GM23248 (cell line): Measurements from ENCODE around the gene MYH9. TPM values are rescaled to one million over a fixed set of nuclear protein-coding genes. Genes with fewer than 3 reads are reported as not detected.

Source experiments
- DNase-seq: peaks from one replicate; pipeline ENCODE4 v3.0.0-alpha.2; 2015
- H2AFZ ChIP-seq: fragments of 200-600 bp; sonication (generic); 2 replicates; pipeline ENCODE4 v1.6.1; 2016; ENCODE audit warnings: antibody characterized with exemption
- H3F3A ChIP-seq: fragments of 200-600 bp; sonication (generic); 2 replicates; pipeline ENCODE4 v1.6.1; 2016; ENCODE audit warnings: mild to moderate bottlenecking, antibody characterized with exemption, mixed run types; ENCODE audit not compliant: insufficient read depth
- H3K27ac ChIP-seq: fragments of 200-600 bp; sonication (generic); 2 replicates; pipeline ENCODE4 v1.5.1; 2016; ENCODE audit warnings: mild to moderate bottlenecking
- H3K27me3 ChIP-seq: fragments of 200-600 bp; sonication (generic); replicated peaks from 2 replicates; pipeline ENCODE4 v1.6.1; 2016; ENCODE audit warnings: mild to moderate bottlenecking; ENCODE audit not compliant: insufficient read depth
- H3K36me3 ChIP-seq: fragments of 200-600 bp; sonication (generic); 2 replicates; pipeline ENCODE4 v1.6.1; 2016; ENCODE audit warnings: low read depth, mild to moderate bottlenecking
- H3K4me1 ChIP-seq: fragments of 200-600 bp; sonication (generic); 2 replicates; pipeline ENCODE4 v1.6.1; 2016; ENCODE audit warnings: mild to moderate bottlenecking; ENCODE audit not compliant: insufficient read depth
- H3K4me2 ChIP-seq: fragments of 200-600 bp; sonication (generic); one replicate; pipeline ENCODE4 v1.6.1; 2016; ENCODE audit warnings: mild to moderate bottlenecking; ENCODE audit not compliant: unreplicated experiment
- H3K4me3 ChIP-seq: fragments of 200-600 bp; sonication (generic); 2 replicates; pipeline ENCODE4 v1.5.1; 2016; ENCODE audit warnings: mild to moderate bottlenecking
- H3K79me2 ChIP-seq: fragments of 200-600 bp; sonication (generic); 2 replicates; pipeline ENCODE4 v1.6.1; 2016; ENCODE audit warnings: mild to moderate bottlenecking; ENCODE audit not compliant: insufficient read depth
- H3K9ac ChIP-seq: fragments of 200-600 bp; sonication (generic); 2 replicates; pipeline ENCODE4 v1.6.1; 2016; ENCODE audit warnings: mild to moderate bottlenecking
- H3K9me2 ChIP-seq: fragments of 200-600 bp; sonication (generic); 2 replicates; pipeline ENCODE4 v1.6.1; 2016; ENCODE audit warnings: mixed run types, mild to moderate bottlenecking, moderate library complexity; ENCODE audit not compliant: insufficient read depth
- H3K9me3 ChIP-seq: fragments of 200-600 bp; sonication (generic); one replicate; pipeline ENCODE4 v1.6.1; 2017; ENCODE audit warnings: low read depth
- H4K20me1 ChIP-seq: fragments of 200-600 bp; sonication (generic); 2 replicates; pipeline ENCODE4 v1.6.0; 2016; ENCODE audit not compliant: insufficient read depth
- EZH2 ChIP-seq: fragments of 200-600 bp; sonication (generic); IDR thresholded peaks from 2 replicates; pipeline ENCODE4 v1.6.1; 2018; ENCODE audit warnings: antibody characterized with exemption, mild to moderate bottlenecking; ENCODE audit not compliant: insufficient read depth, poor library complexity, severe bottlenecking
- EZH2phosphoT487 ChIP-seq: fragments of 200-600 bp; sonication (generic); IDR thresholded peaks from 2 replicates; pipeline ENCODE4 v1.6.1; 2018; ENCODE audit warnings: antibody characterized with exemption, moderate library complexity, mild to moderate bottlenecking, low read depth; ENCODE audit not compliant: insufficient read depth
- WGBS, 2 experiments: methylation state at CpG; one replicate each; pipeline ENCODE4 v1.1.6; 2015 to 2017; ENCODE audit warnings: low lambda C conversion rate in 2 of 2, low coverage in 1 of 2; ENCODE audit errors: missing lambda C conversion rate in 2 of 2; 5-methylcytosine and 5-hydroxymethylcytosine counted together
- in situ Hi-C: fragments of 300-500 bp; cut with MboI; formaldehyde crosslinking; loops from 2 replicates; pipeline ENCODE4 v1.15.0; 2020
- polyA plus RNA-seq: library from polyadenylated mRNA; unstranded; fragments of >200 nt; fragmentation: Nextera tagmentation; extraction: Ambion mirVana; gene quantifications from 2 replicates; pipeline ENCODE4 v1.2.1, GENCODE V29; 2016
- total RNA-seq: library from RNA; depleted of rRNA; stranded (reverse); fragments of >200 nt; shearing (Covaris generic); gene quantifications from 2 replicates; pipeline ENCODE4 v1.2.3, GENCODE V29; 2014

Gene MYH9
- total and polyA plus RNA-seq, 2 experiments from 2014 or later = 287 to 420 TPM

DNA sequence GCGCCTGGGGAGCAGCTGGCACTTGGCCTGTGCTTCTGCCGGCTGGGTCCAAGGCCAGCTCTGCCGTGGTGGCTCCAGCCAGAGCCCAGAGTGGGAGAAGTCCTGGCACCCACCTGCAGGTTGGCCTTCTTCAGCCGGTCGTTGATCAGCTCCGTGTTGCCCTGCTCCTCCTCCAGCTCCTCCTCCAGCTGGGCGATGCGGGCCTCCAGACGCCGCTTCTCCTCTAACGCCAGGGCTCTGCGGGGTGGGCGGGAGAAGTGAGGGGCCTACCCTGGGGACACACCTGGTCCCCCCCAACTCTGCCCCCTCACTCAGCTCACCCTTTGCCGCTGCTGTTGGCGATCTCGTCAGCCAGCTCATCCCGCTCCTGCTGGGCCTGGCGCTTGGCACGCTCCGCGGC lies 102.2 kb downstream of the MYH9 start:
- WGBS, 2 experiments = 65 to 79% methylated on average over 10 to 21 of the region's 21 CpGs
- H3K4me2 ChIP-seq = no peak overlapping the region
- in situ Hi-C loops = no loop called here
- H3K36me3 ChIP-seq = peaks cover 79% of the 10 kb centered on the region
- no peaks in the 10 kb centered on the region for H3K9me2 ChIP-seq
- no peaks in the 10 kb centered on the region for H3K9me3 ChIP-seq
- TF ChIP-seq EZH2 (no peak), EZH2phosphoT487 (no peak)
- H3K27ac ChIP-seq = no peak overlapping the region
- no peak overlapping the region for H3K4me3 ChIP-seq
- no peak overlapping the region for H3K9ac ChIP-seq
- peaks cover 67% of the 10 kb centered on the region for H3F3A ChIP-seq
- no peak overlapping the region for H2AFZ ChIP-seq
- H4K20me1 ChIP-seq = no peaks in the 10 kb centered on the region; the same call in 1 of the 2 replicates
- no peaks in the 10 kb centered on the region for H3K4me1 ChIP-seq
- H3K79me2 ChIP-seq = peaks cover 13% of the 10 kb centered on the region; the same call in 1 of the 2 replicates
- no peak for DNase-seq
- H3K27me3 ChIP-seq = no peaks in the 10 kb centered on the region

DNA sequence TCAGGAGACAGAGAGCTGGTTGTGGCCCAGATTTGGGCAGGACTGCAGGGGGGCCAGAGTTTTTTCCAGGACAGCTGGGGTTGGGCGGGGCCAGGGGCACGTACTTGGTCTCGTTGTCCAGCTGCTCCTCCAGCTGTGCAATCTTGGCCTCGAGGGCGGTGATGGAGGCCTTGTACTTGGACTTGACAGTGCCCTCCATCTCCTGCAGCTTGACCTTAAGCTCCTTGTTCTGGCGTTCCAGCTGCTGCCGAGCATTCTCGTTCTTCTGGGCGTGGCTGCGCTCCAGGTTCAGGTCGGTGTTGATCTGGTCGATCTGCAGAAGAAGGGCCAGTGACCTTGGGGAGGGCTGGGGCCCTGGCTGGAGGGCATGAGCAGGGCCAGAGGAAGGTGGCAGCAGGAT lies 102.8 kb downstream of the MYH9 start:
- no peak overlapping the region for H2AFZ ChIP-seq
- no peak overlapping the region for H3K27ac ChIP-seq
- no peaks in the 10 kb centered on the region for H3K9me2 ChIP-seq
- 70 to 76% methylated on average over 11 to 12 of the region's 12 CpGs for WGBS, 2 experiments
- peaks cover 83% of the 10 kb centered on the region for H3K36me3 ChIP-seq
- no peaks in the 10 kb centered on the region for H3K9me3 ChIP-seq
- no peak overlapping the region for H3K9ac ChIP-seq
- in situ Hi-C loops = no loop called here
- peaks cover 13% of the 10 kb centered on the region; the same call in 1 of the 2 replicates for H3K79me2 ChIP-seq
- TF ChIP-seq EZH2 (no peak), EZH2phosphoT487 (no peak)
- no peak overlapping the region for H3K4me2 ChIP-seq
- no peak for DNase-seq
- no peak overlapping the region for H3K4me3 ChIP-seq
- H3F3A ChIP-seq = peaks cover 72% of the 10 kb centered on the region
- no peaks in the 10 kb centered on the region for H3K27me3 ChIP-seq
- no peaks in the 10 kb centered on the region; the same call in 1 of the 2 replicates for H4K20me1 ChIP-seq
- H3K4me1 ChIP-seq = no peaks in the 10 kb centered on the region

- H3K4me2 ChIP-seq = no peak overlapping the region
- TF ChIP-seq EZH2phosphoT487 (no peak), EZH2 (no peak)
- WGBS, 2 experiments = 94 to 96% methylated on average over 19 to 24 of the region's 24 CpGs
- H3K27ac ChIP-seq = no peak overlapping the region
- no peak overlapping the region for H2AFZ ChIP-seq
- no peaks in the 10 kb centered on the region for H3K9me2 ChIP-seq
- H3K4me1 ChIP-seq = no peaks in the 10 kb centered on the region
- no peaks in the 10 kb centered on the region for H4K20me1 ChIP-seq
- peaks cover 6% of the 10 kb centered on the region; the same call in 1 of the 2 replicates for H3K79me2 ChIP-seq
- no peaks in the 10 kb centered on the region for H3K9me3 ChIP-seq
- H3K9ac ChIP-seq = no peak overlapping the region
- DNase-seq = no peak
- H3K27me3 ChIP-seq = no peaks in the 10 kb centered on the region
- in situ Hi-C loops = no loop called here
- H3F3A ChIP-seq = peaks cover 74% of the 10 kb centered on the region
- H3K4me3 ChIP-seq = no peak overlapping the region
- peaks cover 84% of the 10 kb centered on the region for H3K36me3 ChIP-seq
Observed at GRCh38 chr22:36284171-36284571, 103.6 kb downstream of the MYH9 start.

DNA sequence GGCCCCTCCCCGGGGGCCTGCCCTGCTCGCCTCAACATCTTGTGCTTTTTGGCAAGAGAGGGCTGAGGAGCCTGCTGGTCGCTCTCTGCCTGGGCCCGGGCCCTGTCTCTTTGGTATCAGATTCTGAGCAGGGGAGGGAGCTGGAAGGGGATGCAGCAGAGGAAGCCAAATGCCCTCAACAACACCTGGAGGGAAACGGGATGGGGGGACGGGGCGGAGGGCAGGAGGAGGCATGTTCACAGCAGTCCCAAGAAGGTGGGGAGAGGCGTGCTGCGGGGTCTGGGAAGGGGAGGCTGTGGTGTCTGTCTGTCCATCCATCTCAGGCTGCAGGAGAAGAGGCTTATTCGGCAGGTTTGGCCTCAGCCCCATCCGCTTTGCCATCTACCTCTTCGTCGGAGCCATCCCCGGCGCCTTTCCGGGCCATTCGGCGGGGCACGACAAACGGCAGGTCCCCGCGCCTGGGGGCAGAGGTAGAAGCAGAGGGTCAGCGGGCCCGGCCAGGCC lies 105.4 kb downstream of the MYH9 start:
- no peak overlapping the region for H3K9ac ChIP-seq
- no peaks in the 10 kb centered on the region for H3K9me2 ChIP-seq
- DNase-seq = no peak
- no peak overlapping the region for H3K4me2 ChIP-seq
- peaks cover 72% of the 10 kb centered on the region for H3K36me3 ChIP-seq
- H3K27me3 ChIP-seq = no peaks in the 10 kb centered on the region
- in situ Hi-C loops = no loop called here
- no peak for TF ChIP-seq EZH2phosphoT487
- no peaks in the 10 kb centered on the region for H3K4me1 ChIP-seq
- H3K9me3 ChIP-seq = no peaks in the 10 kb centered on the region
- WGBS, 2 experiments = 93 to 97% methylated on average over 16 to 24 of the region's 24 CpGs
- no peak overlapping the region for H2AFZ ChIP-seq
- no peaks in the 10 kb centered on the region for H4K20me1 ChIP-seq
- peaks cover 75% of the 10 kb centered on the region for H3F3A ChIP-seq
- H3K27ac ChIP-seq = no peak overlapping the region
- peaks cover 6% of the 10 kb centered on the region; the same call in 1 of the 2 replicates for H3K79me2 ChIP-seq
- no peak overlapping the region for H3K4me3 ChIP-seq
